Stomach (tissue), 9 donors: ENCODE measurements around the gene MBOAT2. TPM values are rescaled to one million over a fixed set of nuclear protein-coding genes. Genes with fewer than 3 reads are reported as not detected.

Source experiments
- DNase-seq, 2 donors: peaks; one replicate each; pipeline versions ENCODE4 v3.0.0 to v3.0.0-alpha.2; 2013 to 2019
- H3K27ac ChIP-seq, 5 donors: fragments of 200-600 bp in 4 of 5; sonication (generic) in 4 of 5; one replicate each; pipeline ENCODE4 v1.5.1; 2013 to 2019; ENCODE audit warnings: mild to moderate bottlenecking in 1 of 5, moderate library complexity in 1 of 5
- H3K27me3 ChIP-seq, 3 donors: fragments of 200-600 bp; sonication (generic); one replicate each; pipeline ENCODE4 v1.5.1; 2017 to 2019; ENCODE audit warnings: mixed run types in 1 of 3
- H3K36me3 ChIP-seq, 4 donors: fragments of 200-600 bp; sonication (generic); 1 replicate in 3 of 4; 2 replicates in 1 of 4; pipeline ENCODE4 v1.5.1; 2016 to 2019
- H3K4me1 ChIP-seq, 4 donors: fragments of 200-600 bp; sonication (generic); one replicate each; pipeline ENCODE4 v1.5.1; 2016 to 2019
- H3K4me3 ChIP-seq, 4 donors: fragments of 200-600 bp; sonication (generic) in 3 of 4; one replicate each; pipeline ENCODE4 v1.5.1; 2016 to 2019; ENCODE audit warnings: mild to moderate bottlenecking in 1 of 4
- H3K9me3 ChIP-seq, 4 donors: fragments of 200-600 bp; sonication (generic); one replicate each; pipeline ENCODE4 v1.5.1; 2016 to 2019
- CTCF ChIP-seq, 7 experiments: fragments of 450-650 bp in 4 of 7; fragments of 200-600 bp in 3 of 7; sonication (generic) in 3 of 7; IDR thresholded peaks; one replicate each; pipeline ENCODE4 v1.5.1; 2016 to 2019; ENCODE audit warnings: antibody characterized with exemption in 7 of 7, control low read depth in 2 of 7, mild to moderate bottlenecking in 1 of 7
- EP300 ChIP-seq: sonication (generic); formaldehyde crosslinking; IDR thresholded peaks from one replicate; pipeline ENCODE4 v1.6.1; 2017; ENCODE audit warnings: antibody characterized with exemption
- POLR2A ChIP-seq, 4 donors: fragments of 450-650 bp; IDR thresholded peaks; one replicate each; pipeline ENCODE4 v1.6.1; 2016; ENCODE audit warnings: antibody characterized with exemption in 4 of 4, control low read depth in 2 of 4, mild to moderate bottlenecking in 1 of 4, moderate library complexity in 1 of 4
- POLR2AphosphoS5 ChIP-seq, 3 donors: sonication (generic); formaldehyde crosslinking; IDR thresholded peaks; one replicate each; pipeline ENCODE4 v1.6.1; 2016; ENCODE audit warnings: antibody characterized with exemption in 3 of 3
- WGBS, 5 donors: extraction: QIAGEN DNeasy Blood & Tissue Kit in 3 of 5; methylation state at CpG; one replicate each; pipeline versions ENCODE4 v1.1.5 to v1.1.7; 2013 to 2018; 5-methylcytosine and 5-hydroxymethylcytosine counted together
- intact Hi-C: fragments of 100-400 bp; cut with DNase I; formaldehyde crosslinking; loops from one replicate; pipeline ENCODE4 v1.15.1; 2023; ENCODE audit warnings: low total_unique reads
- polyA plus RNA-seq, 3 donors: library from polyadenylated mRNA; stranded (reverse); fragments of 200-250 nt; gene quantifications; one replicate each; pipeline ENCODE4 v1.2.3, GENCODE V29; 2013
- total RNA-seq, 5 donors: library from RNA; depleted of rRNA; stranded (reverse); fragments of >200 nt; gene quantifications; one replicate each; pipeline versions ENCODE4 v1.1.0 to v1.2.3, GENCODE V29; 2014 to 2016
- donor health status: healthy with polysubstance abuse.
- donor health status: Bipolar disorder and iron deficiency.
- donor health status: healthy.

MBOAT2 gene
- total and polyA plus RNA-seq, 8 donors: 2.2 to 65.5 (median 12.9) TPM

- no peak for DNase-seq
- 89 to 95% (median 93%) methylated on average over 3 of the region's 3 CpGs for WGBS, 5 donors
- Histone ChIP-seq H3K4me1 (peaks cover 12 to 30% (median 21%) of the 10 kb centered on the region in 4 donors), H3K9me3 (no peaks in the 10 kb centered on the region), H3K36me3 (peaks cover 21 to 96% (median 82%) of the 10 kb centered on the region in 4 donors), H3K27me3 (no peaks in the 10 kb centered on the region), H3K4me3 (no peak overlapping the region), H3K27ac (no peak overlapping the region)
- TF ChIP-seq POLR2AphosphoS5 (IDR thresholded peaks at IDR 0.05): no peak
- TF ChIP-seq EP300: no peak
- TF ChIP-seq POLR2A (IDR thresholded peaks at IDR 0.05): no peak
- no peak for TF ChIP-seq CTCF (IDR thresholded peaks at IDR 0.05)
- intact Hi-C loops: no loop called here
These were observed 200.7 kb downstream of the MBOAT2 start for GRCh38 chr2:8802741-8803140.

Other genes starting within 250 kb of the MBOAT2 start
- gene KIDINS220, start 166.1 kb downstream of the MBOAT2 start, total RNA-seq: 100 to 1,000 TPM in 2 of 5 donors, 10 to 100 TPM in 3; 53.7 to 160 (median 86.2) TPM
- gene KIDINS220, start 166.1 kb downstream of the MBOAT2 start, polyA plus RNA-seq: 1 to 10 TPM; 3.8 to 8.6 (median 4.0) TPM
- 10 to 100 TPM; 32.1 to 55.4 (median 37.1) TPM for gene ASAP2, start 203.1 kb upstream of the MBOAT2 start, total RNA-seq
- 10 to 100 TPM in 1 of 3 donors, 1 to 10 TPM in 2; 9.7 to 25.1 (median 9.8) TPM for gene ASAP2, start 203.1 kb upstream of the MBOAT2 start, polyA plus RNA-seq